Iris pigment epithelial cell (primary cell): Measurements from ENCODE around the gene AUTS2.

Experiments
- DNase-seq: peaks from one replicate; pipeline ENCODE4 v3.0.0-alpha.2; 2011; ENCODE audit warnings: low read depth

AUTS2 gene

DNA sequence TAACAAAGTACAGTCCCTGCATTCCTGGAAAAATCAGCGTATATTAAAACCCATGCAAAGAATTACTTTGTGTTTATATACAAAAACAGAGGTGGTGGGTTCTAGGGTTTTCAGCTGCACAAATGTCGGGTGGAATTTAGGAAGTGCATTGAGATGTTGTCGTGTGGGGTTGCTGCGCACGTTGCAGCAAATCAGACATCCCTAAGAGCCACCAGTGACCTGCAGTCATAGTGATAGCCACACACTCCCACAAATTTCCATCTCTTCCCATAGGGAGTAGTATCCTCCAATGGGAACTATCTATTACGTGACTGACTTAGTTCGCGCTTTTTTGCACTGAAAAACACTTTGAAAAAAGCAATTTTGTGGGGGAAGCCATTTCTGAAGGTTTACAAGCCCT is 1158.5 kb downstream of the AUTS2 start:
- DNase-seq: no peak

DNA sequence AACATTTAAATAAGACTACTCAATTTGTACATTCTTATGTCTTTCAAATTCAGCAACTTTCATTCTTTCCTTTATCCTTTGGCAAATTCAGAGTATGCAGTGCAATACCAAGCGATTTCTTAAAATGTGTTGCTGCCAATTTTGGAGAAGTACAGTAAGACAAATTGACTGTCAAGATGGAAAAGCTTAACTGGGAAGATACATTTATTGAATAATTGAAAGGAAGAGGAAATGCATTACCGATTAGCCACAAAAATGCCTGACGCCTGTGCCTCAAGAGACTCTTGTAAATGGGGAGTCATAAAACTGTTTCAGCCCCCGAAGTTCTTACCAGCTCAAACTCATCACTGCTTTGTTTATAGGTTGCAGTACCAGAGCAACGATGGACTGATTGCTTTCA is 1160.4 kb downstream of the AUTS2 start:
- no peak for DNase-seq

DNA sequence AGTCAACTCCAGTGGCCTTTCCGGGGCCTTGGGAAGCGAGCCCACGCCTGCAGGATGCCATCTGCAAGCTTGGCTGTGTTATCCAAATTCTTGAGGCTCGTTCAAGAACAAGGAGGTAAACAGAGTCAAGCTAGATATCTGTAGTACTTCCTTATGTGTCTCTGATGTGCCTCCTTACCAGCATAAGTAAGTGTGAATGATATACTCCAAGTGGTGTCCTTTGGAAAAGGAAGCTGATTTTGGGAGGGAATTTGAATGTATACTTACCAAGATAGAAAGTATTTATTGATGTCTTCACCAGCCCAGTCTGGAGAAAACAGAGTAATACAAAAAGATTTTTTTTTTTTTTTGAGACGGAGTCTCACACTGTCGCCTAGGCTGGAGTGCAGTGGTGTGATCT is 1161.4 kb downstream of the AUTS2 start:
- no peak for DNase-seq

DNA sequence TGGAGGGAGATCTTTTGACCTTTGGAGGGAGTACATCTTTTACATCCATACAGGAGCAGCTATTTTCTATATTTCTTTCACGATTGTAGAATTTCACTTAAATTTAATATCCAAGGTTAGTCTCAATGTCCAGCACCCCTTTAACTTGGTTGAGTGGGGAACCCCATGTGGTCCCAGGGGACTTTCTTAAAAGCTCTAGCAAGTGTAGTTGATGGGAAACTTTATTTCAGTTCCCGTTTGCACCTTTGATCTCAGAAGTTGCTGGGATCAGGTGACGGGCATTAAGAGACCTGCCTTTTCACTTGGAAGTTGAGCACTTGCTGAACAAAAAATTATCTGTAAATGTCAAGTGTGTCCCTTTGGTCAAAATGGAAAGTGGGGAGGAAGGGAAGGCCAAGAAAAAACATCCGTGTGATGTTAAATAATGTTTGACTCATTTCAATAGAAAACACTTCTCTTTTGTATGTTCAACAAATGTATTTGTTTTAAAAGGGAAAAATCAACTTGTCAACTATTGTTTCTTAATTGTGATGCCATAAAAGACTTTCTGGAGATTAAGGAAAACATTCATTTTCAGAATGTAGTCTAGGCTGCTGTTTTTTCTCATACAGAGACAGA is 1163.5 kb downstream of the AUTS2 start:
- DNase-seq: no peak

DNA sequence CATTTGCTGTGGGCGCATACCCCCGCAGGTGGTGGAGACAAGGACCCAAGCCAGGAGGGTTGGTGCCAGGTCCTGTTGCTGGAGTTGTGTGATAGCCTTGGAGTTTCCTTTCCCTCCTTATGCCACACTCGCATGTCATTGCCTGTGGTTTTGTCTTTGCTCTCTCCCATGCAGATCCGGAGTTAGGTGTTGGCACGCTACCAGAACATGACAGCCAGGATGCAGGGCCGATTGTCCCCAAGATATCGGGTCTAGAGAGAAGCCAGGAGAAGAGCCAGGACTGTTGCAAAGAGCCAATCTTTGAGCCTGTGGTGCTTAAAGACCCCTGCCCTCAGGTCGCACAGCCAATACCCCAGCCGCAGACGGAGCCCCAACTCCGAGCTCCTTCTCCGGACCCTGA is 1164.4 kb downstream of the AUTS2 start:
- DNase-seq: no peak

DNA sequence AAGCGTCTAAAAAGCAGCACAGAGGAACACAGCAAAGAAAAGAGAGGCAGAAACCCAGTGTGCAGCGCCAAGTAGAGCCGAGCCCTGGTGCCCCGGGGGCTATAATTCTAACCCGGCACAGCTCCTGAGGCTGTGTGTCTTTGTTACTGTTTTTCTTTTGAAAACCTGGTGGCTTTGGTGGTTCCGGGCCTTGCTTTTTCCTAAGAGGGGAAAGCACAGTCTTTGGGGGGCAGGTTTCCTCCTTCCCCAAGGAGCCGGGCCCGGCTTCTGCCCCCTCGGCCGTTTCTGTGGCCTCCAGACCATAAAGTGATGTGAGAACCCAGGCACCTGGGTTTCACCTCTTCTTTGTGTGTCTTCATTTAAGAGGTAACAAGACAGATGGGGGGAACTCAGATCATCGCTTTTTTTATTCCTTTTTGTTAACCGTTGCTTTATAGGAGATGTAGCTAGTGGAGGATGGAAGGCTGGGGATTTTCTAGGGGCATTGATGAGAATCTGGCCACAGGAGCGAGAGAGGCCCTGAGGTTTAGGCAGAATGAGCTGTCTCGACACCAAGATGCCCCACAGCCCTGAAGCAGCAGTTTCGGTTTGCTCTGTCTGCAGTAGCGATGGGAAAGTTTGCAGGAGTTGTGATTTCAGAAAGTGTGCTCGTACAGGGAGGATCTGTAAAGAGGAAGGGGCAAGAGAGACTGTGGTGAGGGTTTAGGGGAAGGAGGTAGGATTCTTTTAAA is 1165.9 kb downstream of the AUTS2 start:
- DNase-seq: no peak

DNA sequence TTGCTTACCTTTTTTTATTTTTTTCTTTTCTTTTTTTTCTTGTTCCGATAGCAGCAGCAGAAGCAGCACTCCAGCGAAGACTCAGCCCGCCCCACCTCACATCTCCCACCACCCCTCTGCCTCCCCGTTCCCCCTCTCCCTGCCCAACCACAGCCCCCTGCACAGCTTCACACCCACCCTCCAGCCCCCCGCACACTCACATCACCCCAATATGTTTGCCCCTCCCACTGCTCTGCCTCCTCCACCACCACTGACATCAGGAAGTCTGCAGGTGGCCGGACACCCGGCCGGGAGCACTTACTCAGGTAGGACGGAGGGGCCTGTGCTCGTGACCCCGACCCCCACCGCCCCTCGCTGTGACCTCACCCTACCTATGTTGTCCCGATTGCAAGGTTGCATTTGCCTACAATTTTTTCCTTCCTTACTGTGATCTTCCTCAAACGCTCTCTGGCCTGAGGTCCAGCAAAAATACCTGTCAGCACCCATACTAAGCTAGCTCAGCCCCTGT is 1166.5 kb downstream of the AUTS2 start:
- DNase-seq: no peak

DNA sequence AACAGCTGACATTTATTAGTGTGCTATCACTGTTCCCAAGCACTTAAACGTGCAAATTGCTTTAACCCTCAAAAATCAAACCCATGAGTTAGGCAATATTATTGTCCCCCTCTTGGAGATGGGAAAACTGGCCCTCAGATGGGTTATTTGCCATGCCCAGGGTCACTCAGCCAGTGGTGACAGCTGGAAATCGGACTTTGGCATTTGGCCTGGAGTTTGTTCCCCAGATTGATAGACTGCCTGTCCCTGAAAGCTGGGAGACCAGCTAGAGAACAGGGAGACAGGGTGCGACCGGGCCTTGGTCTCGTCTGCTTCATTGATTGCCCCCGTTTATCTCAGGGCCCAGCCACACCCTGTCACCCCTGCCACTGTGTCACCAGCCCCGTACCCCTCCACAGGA is 1167.4 kb downstream of the AUTS2 start:
- no peak for DNase-seq

DNA sequence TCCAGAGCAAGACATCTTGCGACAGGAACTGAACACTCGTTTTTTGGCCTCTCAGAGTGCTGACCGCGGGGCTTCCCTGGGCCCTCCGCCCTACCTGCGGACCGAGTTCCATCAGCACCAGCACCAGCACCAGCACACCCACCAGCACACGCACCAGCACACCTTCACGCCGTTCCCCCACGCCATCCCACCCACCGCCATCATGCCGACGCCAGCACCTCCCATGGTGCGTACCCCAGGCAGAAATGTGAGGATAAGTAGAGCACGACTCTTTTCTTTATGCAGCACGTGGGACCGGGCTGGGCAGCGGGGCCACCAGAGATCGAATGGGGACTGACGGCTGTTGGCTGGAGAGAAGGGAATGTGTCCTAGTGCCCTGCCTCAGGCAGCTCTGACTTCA is 1167.8 kb downstream of the AUTS2 start:
- no peak for DNase-seq

DNA sequence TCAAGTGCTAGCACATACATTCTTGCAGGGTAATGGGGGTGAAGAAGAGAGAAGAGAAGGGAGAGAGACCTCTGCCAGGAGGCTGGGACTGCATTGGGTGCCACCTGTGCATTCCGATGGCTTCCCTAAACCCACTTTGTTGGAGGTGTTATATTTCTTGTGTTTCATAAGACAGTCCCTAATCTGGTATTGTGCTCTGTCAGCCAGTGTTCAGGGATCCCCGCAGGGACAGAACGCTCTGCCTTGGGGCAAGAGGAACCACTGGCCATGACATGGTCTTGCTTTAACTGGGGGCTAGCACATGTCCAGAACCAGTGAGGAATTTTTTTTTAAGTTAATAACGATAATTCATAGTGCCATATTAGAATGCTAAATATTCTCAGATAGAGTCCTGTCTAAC is 1168.4 kb downstream of the AUTS2 start:
- DNase-seq: no peak

DNA sequence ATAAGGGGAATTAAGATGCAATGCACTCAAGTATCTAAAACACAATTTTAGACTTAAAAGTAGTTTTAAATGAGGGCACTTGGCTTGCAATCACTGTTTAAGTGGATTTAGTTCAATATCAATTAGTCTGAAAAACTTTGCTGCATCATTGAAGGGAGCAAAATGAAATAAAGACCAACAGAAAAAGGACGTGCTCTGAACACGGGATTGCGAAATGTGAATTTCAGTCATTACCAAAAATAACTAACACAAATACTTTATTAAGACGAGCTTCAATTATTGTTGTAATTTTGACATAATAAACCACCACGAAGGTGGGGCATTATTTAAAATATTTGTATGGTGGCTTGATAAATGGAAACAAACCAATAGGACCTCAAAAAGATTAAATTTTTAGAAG is 1171.9 kb downstream of the AUTS2 start:
- no peak for DNase-seq

DNA sequence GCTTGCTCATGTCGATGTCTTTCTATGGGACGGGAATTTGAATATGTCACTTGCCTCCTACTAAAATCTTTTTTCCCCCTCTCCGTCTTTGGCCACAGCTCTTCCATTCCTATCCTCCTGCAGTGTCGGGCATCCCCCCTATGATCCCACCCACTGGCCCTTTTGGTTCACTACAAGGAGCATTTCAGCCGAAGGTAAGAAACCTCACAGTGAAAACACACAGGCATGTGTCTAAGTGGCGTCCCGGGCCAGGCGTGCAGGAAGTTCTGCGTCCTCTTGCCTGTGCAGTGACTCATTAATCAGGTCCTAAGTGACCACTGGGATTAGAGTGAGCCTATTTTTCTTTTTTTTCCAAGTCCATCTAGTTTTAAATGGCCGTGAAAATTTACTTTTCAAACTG is 1173.2 kb downstream of the AUTS2 start:
- DNase-seq: no peak

DNA sequence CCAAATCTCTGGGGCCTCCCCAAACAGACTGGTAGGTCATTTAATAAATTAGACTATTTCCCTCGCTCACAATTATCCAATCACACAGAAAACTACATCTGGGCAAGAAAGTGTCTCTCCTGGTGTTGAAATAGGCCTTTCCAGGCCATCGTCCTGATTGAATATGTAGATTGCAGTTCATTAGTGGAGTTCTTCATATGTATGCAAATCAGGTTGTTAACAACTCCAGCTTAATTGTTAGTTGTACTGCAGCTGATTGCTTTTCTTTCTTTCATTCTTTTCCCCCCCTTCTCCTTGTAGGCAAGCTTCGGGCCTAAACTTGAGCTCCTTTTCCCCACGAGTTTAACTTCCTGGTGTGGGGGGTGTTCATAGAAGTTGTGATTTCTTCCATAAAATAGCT is 1174.6 kb downstream of the AUTS2 start:
- no peak for DNase-seq

DNA sequence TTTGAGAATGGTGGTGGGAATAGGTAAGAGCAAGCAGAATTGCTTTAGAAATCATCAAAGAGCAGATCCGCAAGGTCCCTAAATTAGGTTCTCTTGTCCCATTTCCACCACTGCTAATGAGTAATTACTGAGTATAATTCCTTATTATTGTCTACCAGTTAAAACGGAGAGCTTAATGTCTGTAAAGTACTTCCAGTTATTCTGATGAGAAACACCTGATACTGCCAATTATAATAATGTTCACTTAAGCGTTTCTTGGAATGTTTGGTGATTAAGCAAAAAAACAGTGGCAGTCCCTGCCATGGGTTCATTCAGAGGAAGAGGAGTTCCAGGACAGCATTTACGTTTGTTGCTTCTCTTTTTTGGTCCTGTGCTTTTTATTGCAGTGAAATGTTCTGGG is 1175.1 kb downstream of the AUTS2 start:
- DNase-seq: no peak

DNA sequence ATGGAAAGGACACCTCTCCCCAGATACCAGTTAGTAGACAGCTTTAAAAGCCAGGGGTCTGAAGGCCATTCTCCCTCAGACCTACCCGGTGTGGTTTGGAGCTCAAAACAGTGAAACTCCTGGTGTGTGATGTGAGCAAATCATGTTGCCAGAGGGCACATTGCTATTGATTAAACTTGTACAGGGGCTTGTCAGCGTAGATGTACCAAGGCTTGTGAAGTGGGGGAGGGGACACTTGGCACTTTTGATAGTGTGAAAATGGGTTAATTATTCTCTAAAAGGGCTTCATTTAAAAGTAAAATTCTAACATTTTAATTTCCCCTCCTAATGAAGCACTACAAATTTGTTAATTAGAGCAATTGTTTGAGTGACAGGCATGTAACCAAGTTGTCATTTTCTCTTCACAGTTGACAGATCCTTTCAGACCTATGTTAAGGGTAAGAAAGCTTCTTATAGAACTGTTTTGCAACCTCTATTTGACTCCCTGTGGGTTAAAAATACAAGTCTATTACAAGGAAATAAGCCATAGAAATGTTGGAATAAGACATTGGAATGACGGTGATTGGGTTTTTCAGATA is 1176.8 kb downstream of the AUTS2 start:
- no peak for DNase-seq

DNA sequence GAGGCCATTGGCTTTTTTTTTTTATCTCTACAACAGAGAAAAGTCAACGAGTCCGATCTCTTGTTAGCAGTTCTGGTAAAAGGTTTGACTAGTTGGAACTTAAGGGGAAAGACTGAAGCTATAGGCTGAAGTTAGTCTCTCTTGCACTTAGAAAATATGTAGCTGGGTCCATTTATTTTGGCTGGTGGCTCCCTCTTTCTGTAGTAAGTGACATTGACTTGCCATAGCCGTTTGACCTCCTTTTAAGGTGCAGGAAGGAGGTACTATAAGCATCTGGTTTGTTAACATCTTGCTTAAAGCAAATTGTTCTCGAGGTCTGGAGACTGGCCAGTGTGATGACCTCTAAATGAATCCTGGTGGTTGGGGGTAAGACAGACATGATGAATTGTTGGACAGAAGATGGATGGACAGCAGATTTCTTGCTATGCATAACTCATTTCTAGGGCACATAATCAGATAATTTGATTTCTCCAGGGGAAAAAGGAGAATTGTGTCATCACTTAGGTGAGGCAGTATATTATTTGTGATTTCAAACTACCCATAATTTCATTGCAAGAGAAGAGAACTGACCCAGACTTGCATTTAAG is 1177.4 kb downstream of the AUTS2 start:
- peak; percentile 3 for DNase-seq

DNA sequence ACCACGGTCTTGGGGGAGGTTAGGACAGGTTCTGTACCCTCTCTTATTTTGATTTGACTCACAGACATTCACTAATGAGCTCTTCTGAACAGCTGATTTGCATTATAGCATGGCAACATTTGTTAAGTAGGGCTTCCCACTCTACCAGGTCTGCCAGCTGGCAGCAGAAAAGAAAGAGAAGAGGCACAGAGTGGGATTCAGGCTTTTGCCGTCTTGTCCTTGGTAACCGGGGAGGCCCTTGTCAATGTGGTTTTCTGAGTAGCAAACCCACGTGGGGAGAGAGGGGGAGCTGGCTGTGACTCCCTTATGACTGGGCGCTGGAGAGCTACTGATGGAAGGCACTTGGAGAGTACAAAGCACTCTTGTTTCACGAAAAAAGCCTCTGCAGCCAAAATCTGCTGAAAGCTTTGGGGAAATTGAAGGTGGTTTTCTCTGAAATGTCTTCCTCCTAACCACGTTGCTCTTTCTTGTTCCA is 1178.4 kb downstream of the AUTS2 start:
- DNase-seq: no peak

DNA sequence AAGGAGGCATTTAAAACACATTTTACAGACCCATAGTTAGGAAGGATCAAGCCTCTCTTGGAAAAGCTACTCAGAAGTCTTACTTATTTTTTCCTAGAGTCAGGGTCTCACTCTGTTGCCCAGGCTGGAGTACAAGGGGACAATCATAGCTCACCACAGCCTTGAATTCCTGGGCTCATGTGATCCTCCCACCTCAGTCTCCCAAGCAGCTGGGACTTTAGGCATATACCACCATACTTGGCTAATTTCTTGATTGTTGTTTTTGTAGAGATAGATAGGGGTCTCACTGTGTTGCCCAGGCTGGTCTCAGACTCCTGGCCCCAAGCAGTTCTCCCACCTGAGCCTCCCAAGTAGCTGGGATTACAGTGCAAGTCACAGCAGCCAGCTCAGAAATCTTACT is 1179.0 kb downstream of the AUTS2 start:
- no peak for DNase-seq

DNA sequence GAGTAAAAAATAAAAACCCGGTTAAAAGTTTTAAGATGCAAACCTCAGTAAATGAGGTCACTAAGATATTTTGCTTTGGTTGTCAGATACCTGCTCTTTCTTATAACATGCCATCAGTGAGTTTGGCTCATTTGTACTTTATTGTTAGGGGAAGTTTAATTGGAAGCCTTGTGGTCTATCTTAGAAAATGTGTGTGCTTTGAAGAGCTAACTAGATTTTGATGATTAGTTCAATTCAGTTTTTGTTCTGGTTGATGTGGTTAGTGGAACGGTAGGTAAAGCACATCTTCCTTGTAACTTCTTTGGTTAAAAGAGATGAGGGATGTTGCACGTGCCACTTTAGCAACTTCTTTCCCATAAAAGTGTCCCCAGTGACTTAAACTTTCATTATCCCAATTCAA is 1180.3 kb downstream of the AUTS2 start:
- no peak for DNase-seq

DNA sequence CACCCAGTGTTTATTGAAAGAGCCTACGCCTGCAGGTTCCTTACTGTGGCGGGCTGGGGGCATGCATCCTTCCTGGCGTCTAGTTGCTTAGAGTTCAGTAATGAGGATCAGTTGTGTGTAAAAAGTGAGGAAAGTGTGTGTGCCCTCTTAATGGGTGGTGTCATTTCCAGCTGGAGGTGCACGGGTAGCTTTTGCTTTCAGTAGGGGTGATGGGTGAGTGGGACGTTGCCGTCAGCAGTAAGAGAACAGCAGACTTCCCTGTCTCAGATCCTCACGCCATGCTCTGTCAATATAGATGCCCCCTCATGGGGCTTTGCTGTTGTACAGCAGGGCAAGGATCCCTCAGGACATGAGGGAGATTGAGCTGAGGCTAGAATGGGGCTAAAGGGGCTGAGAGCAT is 1181.0 kb downstream of the AUTS2 start:
- no peak for DNase-seq

DNA sequence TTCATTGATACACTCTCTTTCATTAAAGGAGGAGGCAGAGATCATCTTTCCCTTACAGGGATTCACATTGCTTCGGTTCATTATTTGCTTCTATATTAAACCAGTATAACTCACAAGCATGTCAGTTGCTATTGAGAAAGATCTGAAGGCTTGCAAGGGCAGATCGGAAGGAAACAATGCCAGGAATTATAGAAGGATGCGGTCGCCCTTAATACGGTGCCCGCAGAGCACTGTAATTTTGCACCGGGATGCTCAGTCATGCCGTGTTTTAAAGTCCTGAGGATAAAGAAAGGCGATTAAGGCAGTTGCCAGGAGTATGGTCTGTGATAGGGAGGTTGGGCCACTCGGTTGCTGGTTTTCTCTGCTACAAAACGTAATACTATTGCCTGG is 1183.6 kb downstream of the AUTS2 start:
- no peak for DNase-seq

DNA sequence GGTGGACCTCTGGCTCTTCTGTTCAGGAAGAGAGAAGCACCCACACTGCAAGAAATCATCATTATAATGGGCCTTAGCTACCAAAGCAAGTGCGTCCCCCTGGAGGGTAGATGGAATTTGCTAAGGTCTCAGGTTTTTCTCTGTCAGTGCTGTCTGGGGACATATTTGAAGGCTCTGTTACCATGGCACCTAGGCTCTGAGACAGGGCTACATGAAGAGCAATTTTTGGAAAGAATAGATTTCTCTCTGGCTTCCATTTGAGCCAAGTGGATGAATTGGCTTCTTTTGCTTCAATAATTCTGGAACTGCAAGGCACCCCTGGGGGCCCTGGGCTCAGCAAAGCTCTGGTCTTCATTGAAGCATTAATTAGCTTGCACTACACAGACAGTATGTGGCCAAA is 1184.5 kb downstream of the AUTS2 start:
- no peak for DNase-seq

DNA sequence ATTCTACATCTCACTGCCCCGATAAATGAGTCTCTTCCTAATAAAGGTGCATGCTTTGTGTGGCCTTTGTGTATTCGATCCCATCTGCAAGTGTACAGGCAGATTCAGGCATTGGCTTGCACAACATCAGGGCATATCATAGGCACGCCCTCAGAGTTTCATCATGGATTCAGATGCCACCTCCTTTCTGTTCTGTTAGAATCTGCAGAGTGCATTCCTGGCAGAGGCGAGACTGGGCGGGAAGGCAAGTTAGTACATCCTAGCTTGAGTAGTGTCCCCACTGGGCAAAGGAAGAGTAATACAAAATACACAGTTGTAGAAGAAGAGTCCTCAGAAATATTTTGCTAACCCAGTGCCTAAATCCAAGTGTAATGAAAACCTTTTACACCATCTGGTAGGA is 1187.2 kb downstream of the AUTS2 start:
- DNase-seq: peak; percentile 15
